HEK293 (cell line): Measurements from ENCODE around the gene PHF14.

ENCODE experiments used
- CTCF ChIA-PET: fragments of 350-600 bp; formaldehyde crosslinking; extraction: SDS; loops from one replicate; lab custom pipeline; 2021; ENCODE audit warnings: antibody characterized with exemption; lab: Yijun Ruan, JAX
- POLR2A ChIA-PET: fragments of 300-600 bp; formaldehyde crosslinking; extraction: SDS; loops from one replicate; lab custom pipeline; 2020; ENCODE audit warnings: antibody characterized with exemption, inconsistent platforms; lab: Yijun Ruan, JAX
- H3K27ac ChIP-seq: fragments of 200-500 bp; sonication (Bioruptor generic); 2 replicates; pipeline ENCODE4 v1.5.1; 2014; ENCODE audit warnings: low read depth, low read length, control low read depth, inconsistent platforms; ENCODE audit errors: extremely low read depth
- H3K36me3 ChIP-seq, 2 experiments: fragments of 200-500 bp in 1 of 2; sonication (Bioruptor generic) in 1 of 2; 1 replicate in 1 of 2; 2 replicates in 1 of 2; pipeline ENCODE4 v1.5.1; 2014 to 2017; ENCODE audit warnings: inconsistent platforms in 2 of 2, low read length in 2 of 2; ENCODE audit not compliant: control insufficient read depth in 2 of 2, insufficient read depth in 1 of 2
- H3K4me1 ChIP-seq: fragments of 200-500 bp; sonication (Bioruptor generic); 2 replicates; pipeline ENCODE4 v1.5.1; 2014; ENCODE audit warnings: mild to moderate bottlenecking, low read length, inconsistent platforms; ENCODE audit not compliant: control insufficient read depth, insufficient read depth
- H3K4me3 ChIP-seq: 2 replicates; pipeline ENCODE4 v1.5.1; 2011; ENCODE audit warnings: low read depth, mild to moderate bottlenecking, control low read depth, low read length, moderate library complexity
- H3K9me3 ChIP-seq: fragments of 200-500 bp; sonication (Bioruptor generic); 2 replicates; pipeline ENCODE4 v1.5.1; 2014; ENCODE audit warnings: low read depth, low read length, inconsistent platforms; ENCODE audit not compliant: control insufficient read depth, insufficient read depth
- ATF2 ChIP-seq: fragments of 450-650 bp; formaldehyde crosslinking; IDR thresholded peaks from 2 replicates; pipeline ENCODE4 v1.5.1; 2016; ENCODE audit warnings: missing biosample characterization, missing genetic modification characterization, low read depth
- ELK4 ChIP-seq: IDR thresholded peaks from 2 replicates; pipeline ENCODE4 v1.6.1; 2011; ENCODE audit warnings: mild to moderate bottlenecking, low read depth, low read length, borderline replicate concordance
- FEZF1 ChIP-seq: fragments of 450-650 bp; formaldehyde crosslinking; IDR thresholded peaks from 2 replicates; pipeline ENCODE4 v1.5.1; 2016; ENCODE audit warnings: missing biosample characterization, missing genetic modification characterization
- IKZF3 ChIP-seq: fragments of 450-650 bp; IDR thresholded peaks from 2 replicates; pipeline ENCODE4 v1.5.0; 2018; ENCODE audit warnings: missing biosample characterization, mild to moderate bottlenecking, missing genetic modification characterization, moderate library complexity
- KLF16 ChIP-seq: fragments of 450-650 bp; formaldehyde crosslinking; IDR thresholded peaks from 2 replicates; pipeline ENCODE4 v1.5.1; 2017; ENCODE audit warnings: missing biosample characterization, missing genetic modification characterization
- OVOL3 ChIP-seq: fragments of 450-650 bp; formaldehyde crosslinking; IDR thresholded peaks from 2 replicates; pipeline ENCODE4 v1.5.1; 2016; ENCODE audit warnings: missing biosample characterization, missing genetic modification characterization
- PBX3 ChIP-seq: sonication (generic); formaldehyde crosslinking; IDR thresholded peaks from 2 replicates; pipeline ENCODE4 v1.8.1; 2022; ENCODE audit warnings: mild to moderate bottlenecking, moderate library complexity, missing genetic modification reagents
- PRDM6 ChIP-seq: fragments of 450-650 bp; formaldehyde crosslinking; IDR thresholded peaks from 2 replicates; pipeline ENCODE4 v1.5.1; 2017; ENCODE audit warnings: missing biosample characterization, missing genetic modification characterization
- SCRT2 ChIP-seq: fragments of 450-650 bp; formaldehyde crosslinking; IDR thresholded peaks from 2 replicates; pipeline ENCODE4 v1.5.1; 2016; ENCODE audit warnings: missing biosample characterization, missing genetic modification characterization
- SETDB1 ChIP-seq: IDR thresholded peaks from one replicate; pipeline ENCODE4 v1.6.1; 2017; ENCODE audit warnings: mild to moderate bottlenecking, low read length, moderate library complexity, mixed read lengths; ENCODE audit not compliant: insufficient read length
- ZBTB7A ChIP-seq: fragments of 450-650 bp; formaldehyde crosslinking; IDR thresholded peaks from 2 replicates; pipeline ENCODE4 v1.5.1; 2016; ENCODE audit warnings: low read depth, missing biosample characterization, missing genetic modification characterization
- ZNF121 ChIP-seq: fragments of 450-650 bp; formaldehyde crosslinking; IDR thresholded peaks from 2 replicates; pipeline ENCODE4 v1.5.1; 2016; ENCODE audit warnings: missing biosample characterization, missing genetic modification characterization
- ZNF473 ChIP-seq: fragments of 450-650 bp; formaldehyde crosslinking; IDR thresholded peaks from 2 replicates; pipeline ENCODE4 v1.5.1; 2017; ENCODE audit warnings: missing biosample characterization, missing genetic modification characterization
- ZNF529 ChIP-seq: fragments of 450-650 bp; formaldehyde crosslinking; IDR thresholded peaks from 2 replicates; pipeline ENCODE4 v1.5.1; 2017; ENCODE audit warnings: missing genetic modification characterization, missing biosample characterization; ENCODE audit not compliant: insufficient replicate concordance
- ZNF548 ChIP-seq: fragments of 450-650 bp; formaldehyde crosslinking; IDR thresholded peaks from 2 replicates; pipeline ENCODE4 v1.5.1; 2016; ENCODE audit warnings: missing biosample characterization, missing genetic modification characterization
- ZNF792 ChIP-seq: fragments of 450-650 bp; formaldehyde crosslinking; IDR thresholded peaks from 2 replicates; pipeline ENCODE4 v1.5.1; 2016; ENCODE audit warnings: missing biosample characterization, missing genetic modification characterization

Gene PHF14

GRCh38 chr7:11168650-11169170 lies 195.0 kb downstream of the PHF14 start:
- H3K4me3 ChIP-seq: no peak overlapping the region
- TF ChIP-seq ZNF473 (tag by site-specific recombination): no peak
- peak; percentile 60 for TF ChIP-seq ATF2
- no peak for TF ChIP-seq ZNF548 (tag by site-specific recombination)
- TF ChIP-seq SCRT2 (tag by site-specific recombination): 0 out of 2 replicates have a peak, but pooled peaks have one; percentile 38
- H3K9me3 ChIP-seq: no peaks in the 10 kb centered on the region
- CTCF ChIA-PET: interaction anchor here (0.8 kb wide), 1 partner anchor 43 kb away, joined by 5 read pairs; no protein-coding TSS in a partner anchor
- POLR2A ChIA-PET: no interaction called here
- no peak overlapping the region for H3K27ac ChIP-seq
- H3K4me1 ChIP-seq: peaks cover 4% of the 10 kb centered on the region; the same call in 1 of the 2 replicates
- H3K36me3 ChIP-seq: no peaks in the 10 kb centered on the region

GRCh38 chr7:11170175-11170574 lies 196.5 kb downstream of the PHF14 start:
- Histone ChIP-seq H3K27ac (no peak overlapping the region), H3K36me3 (no peaks in the 10 kb centered on the region), H3K9me3 (no peaks in the 10 kb centered on the region), H3K4me1 (peaks cover 4% of the 10 kb centered on the region; the same call in 1 of the 2 replicates), H3K4me3 (no peak overlapping the region)
- ChIA-PET POLR2A (no interaction called here), CTCF (interaction anchor here (0.7 kb wide), 1 partner anchor 37 kb away, joined by 3 read pairs; no protein-coding TSS in a partner anchor)
- TF ChIP-seq ZBTB7A (tag by site-specific recombination) (no peak), SETDB1 (no peak), KLF16 (tag by site-specific recombination) (no peak), ZNF529 (tag by site-specific recombination) (no peak), PRDM6 (tag by site-specific recombination) (no peak)

- ChIA-PET POLR2A (no interaction called here), CTCF (no interaction called here)
- H3K4me3 ChIP-seq: no peak overlapping the region
- no peak overlapping the region for H3K27ac ChIP-seq
- H3K9me3 ChIP-seq: no peaks in the 10 kb centered on the region
- TF ChIP-seq ELK4 (no peak), PBX3 (CRISPR knock-in tag) (no peak), OVOL3 (tag by site-specific recombination) (no peak), ZNF121 (tag by site-specific recombination) (no peak), ZNF792 (tag by site-specific recombination) (no peak), IKZF3 (no peak), FEZF1 (tag by site-specific recombination) (no peak)
- peaks cover 4% of the 10 kb centered on the region; the same call in 1 of the 2 replicates for H3K4me1 ChIP-seq
- no peaks in the 10 kb centered on the region for H3K36me3 ChIP-seq
These were observed 197.3 kb downstream of the PHF14 start for GRCh38 chr7:11170863-11171568.
